ENCODE results near the gene FAM171A1. TPM values are rescaled to one million over a fixed set of nuclear protein-coding genes. Genes with fewer than 3 reads are reported as not detected.

Gene FAM171A1
- total and polyA plus RNA-seq, 2 donors (not counting 1 experiment from before 2014, with no cell fraction given), result 0.09 TPM; not detected in 1

- ATAC-seq (ENCODE audit: low read depth), result peak; percentile 69
- intact Hi-C loops (cut with micrococcal nuclease), result no loop called here
- ChIA-PET CTCF (interaction anchor here (0.6 to 1.6 kb wide), 5 partner anchors 8 to 307 kb away, joined by 3 to 4 read pairs (median 3); no protein-coding TSS in a partner anchor), POLR2A (interaction anchor here (1.2 kb wide), 1 partner anchor 21 kb away, joined by 5 read pairs; the partner anchor contains the start of gene NMT2)
- Mint-ChIP-seq H3K4me1 (peaks cover 18% of the 10 kb centered on the region), H3K4me3 (peak overlapping the region; percentile 6), H3K9me3 (ENCODE audit: insufficient read depth) (no peaks in the 10 kb centered on the region), H3K27ac (no peak overlapping the region), H3K27me3 (peaks cover 2% of the 10 kb centered on the region)
- peaks cover 0 to 2% (median 0%) of the 10 kb centered on the region in 4 experiments for H3K27me3 ChIP-seq (replicated peaks in 1 of 4; ENCODE audit: control extremely low read depth in 1 of 4, control insufficient read depth in 3 of 4, insufficient read depth in 4 of 4, low read length in 3 of 4)
- no peaks in the 10 kb centered on the region for H3K36me3 ChIP-seq (replicated peaks in 1 of 2; ENCODE audit: control extremely low read depth in 1 of 2, control insufficient read depth in 1 of 2, extremely low read depth in 1 of 2, insufficient read depth in 2 of 2, low read length in 1 of 2)
- H3K9ac ChIP-seq (ENCODE audit: low read length), result no peak overlapping the region
- peak; percentile 63 for DNase-seq
- peak overlapping the region in 2 of 5 experiments; percentile 26 to 38 for H3K4me3 ChIP-seq (ENCODE audit: control extremely low read depth in 1 of 5, extremely low read depth in 1 of 5, insufficient read depth in 1 of 5, low read depth in 2 of 5, low read length in 4 of 5)
- H3K4me2 ChIP-seq (replicated peaks; ENCODE audit: low read depth, low read length, poor library complexity, severe bottlenecking), result peak overlapping the region; percentile 65
- 35% methylated on average over 2 of the region's 11 CpGs for WGBS (ENCODE audit: insufficient coverage)
- no peaks in the 10 kb centered on the region for H3K79me2 ChIP-seq (ENCODE audit: control insufficient read depth, insufficient read depth, low read length)
- H3K27ac ChIP-seq (ENCODE audit: low read length in 2 of 2), result no peak overlapping the region
- H3K4me1 ChIP-seq (ENCODE audit: control insufficient read depth in 2 of 2, insufficient read depth in 2 of 2, low read length in 2 of 2), result peaks cover 10 to 20% of the 10 kb centered on the region in 2 donors
- H2AFZ ChIP-seq (ENCODE audit: insufficient read depth, low read depth, low read length, poor library complexity, severe bottlenecking), result peak overlapping the region; percentile 73
- TF ChIP-seq EZH2 (IDR thresholded peaks at IDR 0.05; ENCODE audit: borderline replicate concordance, insufficient read depth, low read depth, low read length, poor library complexity, severe bottlenecking) (no peak), CTCF (IDR thresholded peaks at IDR 0.05) (no peak)
- peaks cover 0 to 7% (median 0%) of the 10 kb centered on the region in 3 donors for H3K9me3 ChIP-seq (ENCODE audit: control extremely low read depth in 1 of 3, control insufficient read depth in 2 of 3, insufficient read depth in 1 of 3, low read length in 2 of 3)
- no peaks in the 10 kb centered on the region for H4K20me1 ChIP-seq (ENCODE audit: control insufficient read depth, insufficient read depth, low read length, poor library complexity, severe bottlenecking)
Measured at GRCh38 chr10:15189133-15189885, 181.8 kb downstream of the FAM171A1 start.

GRCh38 chr10:15188603-15189002, 182.5 kb downstream of the FAM171A1 start:
- no peak overlapping the region for H3K27ac Mint-ChIP-seq
- Histone ChIP-seq H4K20me1 (ENCODE audit: control insufficient read depth, insufficient read depth, low read length, poor library complexity, severe bottlenecking) (no peaks in the 10 kb centered on the region), H3K4me2 (replicated peaks; ENCODE audit: low read depth, low read length, poor library complexity, severe bottlenecking) (no peak overlapping the region), H3K9me3 (ENCODE audit: control extremely low read depth in 1 of 3, control insufficient read depth in 2 of 3, insufficient read depth in 1 of 3, low read length in 2 of 3) (peaks cover 0 to 8% (median 0%) of the 10 kb centered on the region in 3 donors), H3K79me2 (ENCODE audit: control insufficient read depth, insufficient read depth, low read length) (no peaks in the 10 kb centered on the region), H2AFZ (ENCODE audit: insufficient read depth, low read depth, low read length, poor library complexity, severe bottlenecking) (no peak overlapping the region), H3K27me3 (replicated peaks in 1 of 4; ENCODE audit: control extremely low read depth in 1 of 4, control insufficient read depth in 3 of 4, insufficient read depth in 4 of 4, low read length in 3 of 4) (peaks cover 0 to 2% (median 0%) of the 10 kb centered on the region in 4 experiments), H3K36me3 (replicated peaks in 1 of 2; ENCODE audit: control extremely low read depth in 1 of 2, control insufficient read depth in 1 of 2, extremely low read depth in 1 of 2, insufficient read depth in 2 of 2, low read length in 1 of 2) (no peaks in the 10 kb centered on the region), H3K4me1 (ENCODE audit: control insufficient read depth in 2 of 2, insufficient read depth in 2 of 2, low read length in 2 of 2) (peaks cover 10 to 20% of the 10 kb centered on the region in 2 donors), H3K27ac (ENCODE audit: low read length in 2 of 2) (no peak overlapping the region), H3K4me3 (ENCODE audit: control extremely low read depth in 1 of 5, extremely low read depth in 1 of 5, insufficient read depth in 1 of 5, low read depth in 2 of 5, low read length in 4 of 5) (no peak overlapping the region), H3K9ac (ENCODE audit: low read length) (no peak overlapping the region)
- no peak for DNase-seq
- peaks cover 2% of the 10 kb centered on the region for H3K27me3 Mint-ChIP-seq
- ATAC-seq (ENCODE audit: low read depth), result no peak
- no peaks in the 10 kb centered on the region for H3K9me3 Mint-ChIP-seq (ENCODE audit: insufficient read depth)
- POLR2A ChIA-PET, result interaction anchor here (1.2 kb wide), 1 partner anchor 20 kb away, joined by 5 read pairs; the partner anchor contains the start of gene NMT2
- H3K4me3 Mint-ChIP-seq, result no peak overlapping the region
- TF ChIP-seq CTCF (IDR thresholded peaks at IDR 0.05), result no peak
- no peak for TF ChIP-seq EZH2 (IDR thresholded peaks at IDR 0.05; ENCODE audit: borderline replicate concordance, insufficient read depth, low read depth, low read length, poor library complexity, severe bottlenecking)
- peaks cover 18% of the 10 kb centered on the region for H3K4me1 Mint-ChIP-seq
- intact Hi-C loops (cut with micrococcal nuclease), result no loop called here
- WGBS (ENCODE audit: insufficient coverage), result no CpG with 5 or more reads among the region's 5 CpGs
- CTCF ChIA-PET, result interaction anchor here (1.4 to 1.6 kb wide), 3 partner anchors 8 to 83 kb away, joined by 3 to 4 read pairs (median 4); no protein-coding TSS in a partner anchor
